GM18858 (cell line): ENCODE data around the gene KLRF2.

Source experiments
- ATAC-seq: cut with Tn5 transposase; IDR thresholded peaks from one replicate; pipeline ENCODE4 v1.9.1; 2021; ENCODE audit not compliant: unreplicated experiment

The KLRF2 gene

GRCh38 chr12:9933958-9934357 is 52.7 kb downstream of the KLRF2 start:
- ATAC-seq, result no peak

GRCh38 chr12:9935026-9935425 is 53.7 kb downstream of the KLRF2 start:
- ATAC-seq, result no peak

- ATAC-seq, result no peak
These were observed 55.3 kb downstream of the KLRF2 start for GRCh38 chr12:9936591-9936990.

- no peak for ATAC-seq
These were observed 59.1 kb downstream of the KLRF2 start for GRCh38 chr12:9940375-9940774.

GRCh38 chr12:9941838-9942237 is 60.5 kb downstream of the KLRF2 start:
- ATAC-seq, result no peak

GRCh38 chr12:9943240-9943639 is 62.0 kb downstream of the KLRF2 start:
- no peak for ATAC-seq

GRCh38 chr12:9944391-9944790 is 63.1 kb downstream of the KLRF2 start:
- ATAC-seq, result no peak
